ENCODE data around the gene SLC29A1. TPM values are rescaled to one million over a fixed set of nuclear protein-coding genes. Genes with fewer than 3 reads are reported as not detected.
A peak's percentile ranks its signal among the peaks of the same experiment; 100 is the strongest.
"Not testable (repeated sequence)": the region's sequence is repeated elsewhere in the genome, so short reads cannot be mapped to it uniquely, and the experiment has no call there.

Gene SLC29A1
- total RNA-seq, 1 donor from 2014 or later: 125 TPM

DNA sequence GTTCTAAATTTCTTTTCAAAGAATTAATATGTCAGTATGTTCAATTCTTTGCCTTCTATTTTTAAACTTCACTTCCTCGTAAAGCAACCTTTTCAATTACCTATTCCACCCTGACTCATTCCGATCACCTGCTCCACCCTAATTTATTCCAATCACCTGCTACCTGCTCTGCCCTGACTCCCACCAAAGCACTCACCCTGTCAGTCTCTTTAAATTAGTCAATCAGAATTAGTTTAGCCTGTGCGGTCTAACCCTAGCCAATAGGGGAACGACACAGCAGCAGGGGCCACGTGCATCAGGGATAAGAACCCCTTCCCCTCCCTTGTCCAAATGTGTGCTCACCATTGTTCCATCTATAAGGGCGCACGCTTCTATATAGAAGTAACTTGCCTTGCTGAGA lies 38.0 kb upstream of the SLC29A1 start:
- H3K4me3 Mint-ChIP-seq (ENCODE audit: low read depth); H3K36me3 Mint-ChIP-seq (ENCODE audit: low read depth); H3K27me3 Mint-ChIP-seq (ENCODE audit: low read depth); intact Hi-C loops (cut with micrococcal nuclease); DNase-seq (ENCODE audit: low spot score); H3K9me3 Mint-ChIP-seq; H3K27ac Mint-ChIP-seq: not testable (repeated sequence)
- peaks cover 14% of the 10 kb centered on the region for H3K4me1 Mint-ChIP-seq (ENCODE audit: low read depth)

GRCh38 chr6:44185953-44186634 lies 37.3 kb upstream of the SLC29A1 start:
- Mint-ChIP-seq H3K36me3 (ENCODE audit: low read depth) (no peaks in the 10 kb centered on the region), H3K9me3 (no peaks in the 10 kb centered on the region), H3K4me1 (ENCODE audit: low read depth) (peaks cover 14% of the 10 kb centered on the region), H3K27ac (peak overlapping the region; percentile 33), H3K4me3 (ENCODE audit: low read depth) (no peak overlapping the region), H3K27me3 (ENCODE audit: low read depth) (no peaks in the 10 kb centered on the region)
- DNase-seq (ENCODE audit: low spot score): no peak
- intact Hi-C loops (cut with micrococcal nuclease): no loop called here

- no peaks in the 10 kb centered on the region for H3K27me3 Mint-ChIP-seq (ENCODE audit: low read depth)
- DNase-seq (ENCODE audit: low spot score): no peak
- H3K4me1 Mint-ChIP-seq (ENCODE audit: low read depth): peaks cover 14% of the 10 kb centered on the region
- H3K36me3 Mint-ChIP-seq (ENCODE audit: low read depth): no peaks in the 10 kb centered on the region
- no peak overlapping the region for H3K4me3 Mint-ChIP-seq (ENCODE audit: low read depth)
- intact Hi-C loops (cut with micrococcal nuclease): no loop called here
- no peak overlapping the region for H3K27ac Mint-ChIP-seq
- no peaks in the 10 kb centered on the region for H3K9me3 Mint-ChIP-seq
Observed at GRCh38 chr6:44186635-44187025, 36.8 kb upstream of the SLC29A1 start.

GRCh38 chr6:44188819-44189218 lies 34.6 kb upstream of the SLC29A1 start:
- no peak overlapping the region for H3K4me3 Mint-ChIP-seq (ENCODE audit: low read depth)
- no peak overlapping the region for H3K27ac Mint-ChIP-seq
- no peak for DNase-seq (ENCODE audit: low spot score)

GRCh38 chr6:44189257-44189656 lies 34.1 kb upstream of the SLC29A1 start:
- DNase-seq (ENCODE audit: low spot score): no peak
- intact Hi-C loops (cut with micrococcal nuclease): no loop called here
- Mint-ChIP-seq H3K4me3 (ENCODE audit: low read depth) (no peak overlapping the region), H3K36me3 (ENCODE audit: low read depth) (no peaks in the 10 kb centered on the region), H3K27me3 (ENCODE audit: low read depth) (no peaks in the 10 kb centered on the region), H3K9me3 (no peaks in the 10 kb centered on the region), H3K4me1 (ENCODE audit: low read depth) (peaks cover 26% of the 10 kb centered on the region), H3K27ac (no peak overlapping the region)

More at GRCh38 chr6:44188819-44189218, 34.6 kb upstream of the SLC29A1 start:
- Mint-ChIP-seq H3K27me3 (ENCODE audit: low read depth) (no peaks in the 10 kb centered on the region), H3K9me3 (no peaks in the 10 kb centered on the region), H3K36me3 (ENCODE audit: low read depth) (no peaks in the 10 kb centered on the region), H3K4me1 (ENCODE audit: low read depth) (peaks cover 26% of the 10 kb centered on the region)
- intact Hi-C loops (cut with micrococcal nuclease): no loop called here

DNA sequence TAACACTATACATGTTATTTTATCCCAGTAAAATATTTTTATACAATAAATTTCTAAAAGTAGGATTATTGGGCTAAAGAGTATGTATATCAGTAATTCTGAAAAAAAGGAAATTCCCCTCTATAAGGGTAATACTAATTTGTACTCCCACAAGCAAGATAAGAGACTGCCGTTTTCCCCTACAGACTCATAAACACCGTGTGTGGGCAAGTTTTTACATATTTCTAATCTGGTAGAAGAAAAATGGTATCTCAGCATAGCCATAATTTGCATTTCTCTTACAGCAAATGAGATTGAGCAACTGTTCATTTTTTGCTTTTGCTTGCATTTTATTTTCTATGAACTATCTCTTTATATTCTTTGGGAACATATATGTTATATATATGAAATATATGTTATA lies 32.7 kb upstream of the SLC29A1 start:
- H3K27me3 Mint-ChIP-seq (ENCODE audit: low read depth): peaks cover 4% of the 10 kb centered on the region
- H3K27ac Mint-ChIP-seq: no peak overlapping the region

GRCh38 chr6:44192428-44193041 lies 30.9 kb upstream of the SLC29A1 start:
- Mint-ChIP-seq H3K9me3 (no peaks in the 10 kb centered on the region), H3K36me3 (ENCODE audit: low read depth) (no peaks in the 10 kb centered on the region), H3K27ac (peak overlapping the region; percentile 2), H3K27me3 (ENCODE audit: low read depth) (peaks cover 4% of the 10 kb centered on the region), H3K4me1 (ENCODE audit: low read depth) (peaks cover 20% of the 10 kb centered on the region), H3K4me3 (ENCODE audit: low read depth) (no peak overlapping the region)
- intact Hi-C loops (cut with micrococcal nuclease): no loop called here
- DNase-seq (ENCODE audit: low spot score): no peak

More for the DNA sequence above, 32.7 kb upstream of the SLC29A1 start:
- Mint-ChIP-seq H3K36me3 (ENCODE audit: low read depth) (no peaks in the 10 kb centered on the region), H3K4me3 (ENCODE audit: low read depth) (no peak overlapping the region), H3K9me3 (no peaks in the 10 kb centered on the region), H3K4me1 (ENCODE audit: low read depth) (peaks cover 26% of the 10 kb centered on the region)
- intact Hi-C loops (cut with micrococcal nuclease): loop anchor here (1.0 kb wide), 1 partner anchor 48 kb away; no protein-coding TSS in a partner anchor
- no peak for DNase-seq (ENCODE audit: low spot score)

GRCh38 chr6:44193307-44193910 lies 30.0 kb upstream of the SLC29A1 start:
- Mint-ChIP-seq H3K27me3 (ENCODE audit: low read depth) (peaks cover 4% of the 10 kb centered on the region), H3K9me3 (no peaks in the 10 kb centered on the region), H3K4me1 (ENCODE audit: low read depth) (peaks cover 20% of the 10 kb centered on the region), H3K27ac (no peak overlapping the region), H3K4me3 (ENCODE audit: low read depth) (no peak overlapping the region), H3K36me3 (ENCODE audit: low read depth) (no peaks in the 10 kb centered on the region)
- DNase-seq (ENCODE audit: low spot score): no peak
- intact Hi-C loops (cut with micrococcal nuclease): no loop called here

DNA sequence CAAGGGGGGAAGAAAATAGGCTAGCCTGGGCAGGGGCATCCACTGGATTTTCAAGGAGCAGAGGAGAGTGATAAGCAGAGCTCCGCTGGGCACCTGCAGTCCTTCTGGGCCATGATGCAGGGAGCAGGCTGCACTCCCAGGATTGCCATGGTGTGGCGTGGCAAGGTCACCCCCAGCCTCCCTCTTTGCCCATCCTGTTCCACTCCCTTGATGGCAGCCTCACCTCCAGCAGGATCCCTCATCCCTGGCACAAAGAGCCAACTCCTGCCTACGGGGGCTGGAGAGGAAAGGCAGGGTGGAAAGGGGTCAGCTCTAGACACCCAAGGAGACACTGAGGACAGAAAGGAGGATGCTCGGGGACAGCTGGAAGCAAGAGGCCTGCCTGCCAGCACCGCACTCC lies 29.1 kb upstream of the SLC29A1 start:
- Mint-ChIP-seq H3K4me3 (ENCODE audit: low read depth) (no peak overlapping the region), H3K9me3 (no peaks in the 10 kb centered on the region), H3K4me1 (ENCODE audit: low read depth) (peaks cover 17% of the 10 kb centered on the region), H3K36me3 (ENCODE audit: low read depth) (no peaks in the 10 kb centered on the region), H3K27me3 (ENCODE audit: low read depth) (peaks cover 5% of the 10 kb centered on the region), H3K27ac (no peak overlapping the region)
- no peak for DNase-seq (ENCODE audit: low spot score)
- intact Hi-C loops (cut with micrococcal nuclease): no loop called here

- intact Hi-C loops (cut with micrococcal nuclease); H3K27me3 Mint-ChIP-seq (ENCODE audit: low read depth); H3K9me3 Mint-ChIP-seq; DNase-seq (ENCODE audit: low spot score); H3K27ac Mint-ChIP-seq; H3K4me3 Mint-ChIP-seq (ENCODE audit: low read depth); H3K36me3 Mint-ChIP-seq (ENCODE audit: low read depth): not testable (repeated sequence)
- peaks cover 12% of the 10 kb centered on the region for H3K4me1 Mint-ChIP-seq (ENCODE audit: low read depth)
Observed at GRCh38 chr6:44196351-44196750, 27.0 kb upstream of the SLC29A1 start.

DNA sequence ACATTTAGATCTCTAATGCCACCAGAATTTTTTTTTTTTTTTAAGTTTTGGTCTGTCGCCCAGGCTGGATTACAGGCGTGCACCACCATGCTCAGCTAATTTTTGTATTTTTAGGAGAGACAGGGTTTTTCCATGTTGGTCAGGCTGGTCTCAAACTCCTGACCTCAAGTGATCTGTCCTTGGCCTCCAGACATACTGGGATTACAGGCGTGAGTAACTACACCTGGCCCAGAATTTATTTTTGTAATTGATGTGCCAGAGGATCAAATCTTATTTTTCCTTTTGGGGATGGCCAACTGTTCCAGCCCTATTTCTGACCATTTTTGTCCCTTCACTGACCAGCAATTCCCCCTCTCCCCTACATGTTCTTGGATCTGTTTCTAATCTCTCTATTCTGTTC lies 24.7 kb upstream of the SLC29A1 start:
- no peaks in the 10 kb centered on the region for H3K36me3 Mint-ChIP-seq (ENCODE audit: low read depth)
- intact Hi-C loops (cut with micrococcal nuclease): no loop called here
- H3K27me3 Mint-ChIP-seq (ENCODE audit: low read depth): peaks cover 8% of the 10 kb centered on the region
- no peaks in the 10 kb centered on the region for H3K4me1 Mint-ChIP-seq (ENCODE audit: low read depth)
- DNase-seq (ENCODE audit: low spot score): no peak
- H3K9me3 Mint-ChIP-seq: no peaks in the 10 kb centered on the region
- H3K27ac Mint-ChIP-seq: no peak overlapping the region
- H3K4me3 Mint-ChIP-seq (ENCODE audit: low read depth): no peak overlapping the region

GRCh38 chr6:44199883-44200282 lies 23.5 kb upstream of the SLC29A1 start:
- H3K9me3 Mint-ChIP-seq: no peaks in the 10 kb centered on the region
- DNase-seq (ENCODE audit: low spot score): no peak
- H3K36me3 Mint-ChIP-seq (ENCODE audit: low read depth): no peaks in the 10 kb centered on the region
- peaks cover 10% of the 10 kb centered on the region for H3K4me1 Mint-ChIP-seq (ENCODE audit: low read depth)
- intact Hi-C loops (cut with micrococcal nuclease): no loop called here
- no peak overlapping the region for H3K4me3 Mint-ChIP-seq (ENCODE audit: low read depth)
- H3K27me3 Mint-ChIP-seq (ENCODE audit: low read depth): peaks cover 7% of the 10 kb centered on the region
- H3K27ac Mint-ChIP-seq: no peak overlapping the region

DNA sequence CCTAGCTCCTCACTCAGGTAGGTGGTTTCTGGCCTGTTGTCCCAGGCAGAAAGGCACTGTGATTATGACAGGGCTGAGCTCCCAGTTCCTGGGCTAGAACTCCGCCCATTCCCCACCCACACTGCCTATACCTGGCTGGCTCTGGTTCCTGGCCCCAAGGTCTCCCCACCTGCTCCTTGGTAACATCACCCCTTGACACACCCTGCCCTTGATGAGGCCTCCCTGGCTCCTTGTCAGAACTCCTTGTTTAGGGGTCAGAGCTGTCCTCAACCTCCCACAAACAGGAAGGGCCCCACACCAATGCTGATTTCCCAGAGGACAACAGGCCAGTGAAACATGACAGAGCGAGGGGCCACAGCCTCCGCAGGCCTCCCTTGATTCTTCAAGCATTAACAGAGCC lies 22.2 kb upstream of the SLC29A1 start:
- no peak overlapping the region for H3K27ac Mint-ChIP-seq
- no peaks in the 10 kb centered on the region for H3K36me3 Mint-ChIP-seq (ENCODE audit: low read depth)
- H3K4me3 Mint-ChIP-seq (ENCODE audit: low read depth): no peak overlapping the region
- DNase-seq (ENCODE audit: low spot score): no peak
- no peaks in the 10 kb centered on the region for H3K9me3 Mint-ChIP-seq
- peaks cover 11% of the 10 kb centered on the region for H3K4me1 Mint-ChIP-seq (ENCODE audit: low read depth)
- H3K27me3 Mint-ChIP-seq (ENCODE audit: low read depth): peaks cover 8% of the 10 kb centered on the region
- intact Hi-C loops (cut with micrococcal nuclease): no loop called here

Measured in activated T-helper 2 cell treated with anti-CD3 and anti-CD28 coated beads, Interferon-gamma antibody, Interleukin-2, Interleukin-4, amounts not matched to agents 10 μg/mL and 5 μg/mL and 100 μg/mL, durations not matched to agents 14 hours and 24 hours and 36 hours (primary cell).